Head of caudate nucleus (tissue), 42 donors: Measurements from ENCODE around the gene KIRREL3.
A peak's percentile ranks its signal among the peaks of the same experiment; 100 is the strongest.

ENCODE experiments used
- DNase-seq, 42 donors: peaks; one replicate each; pipeline versions ENCODE4 v3.0.0 to v3.0.0-alpha.2; 2020 to 2021; ENCODE audit warnings: mixed read lengths in 7 of 42
- intact Hi-C: fragments of 100-400 bp; cut with DNase I; formaldehyde crosslinking; loops from one replicate; pipeline ENCODE4 v1.15.0; 2022

Gene KIRREL3

GRCh38 chr11:126653040-126653439 lies 347.5 kb downstream of the KIRREL3 start:
- intact Hi-C loops, result no loop called here
- peak in 4 of 42 donors; percentile 31 to 57 (median 32) for DNase-seq

- intact Hi-C loops, result no loop called here
- peak in 3 of 42 donors; percentile 34 to 62 (median 54) for DNase-seq
Measured at GRCh38 chr11:126647735-126648134, 352.8 kb downstream of the KIRREL3 start.

GRCh38 chr11:126646701-126647557 lies 353.6 kb downstream of the KIRREL3 start:
- no peak for DNase-seq
- intact Hi-C loops, result no loop called here

GRCh38 chr11:126645186-126645585 lies 355.4 kb downstream of the KIRREL3 start:
- no peak for DNase-seq
- intact Hi-C loops, result no loop called here

GRCh38 chr11:126640186-126640585 lies 360.4 kb downstream of the KIRREL3 start:
- no peak for DNase-seq
- intact Hi-C loops, result no loop called here

GRCh38 chr11:126639692-126640091 lies 360.9 kb downstream of the KIRREL3 start:
- intact Hi-C loops, result no loop called here
- no peak for DNase-seq

GRCh38 chr11:126638648-126639047 lies 361.9 kb downstream of the KIRREL3 start:
- intact Hi-C loops, result no loop called here
- no peak for DNase-seq

GRCh38 chr11:126637795-126638175 lies 362.8 kb downstream of the KIRREL3 start:
- no peak for DNase-seq
- intact Hi-C loops, result no loop called here

- intact Hi-C loops, result no loop called here
- peak in 9 of 42 donors; percentile 40 to 77 (median 54) for DNase-seq
Measured at GRCh38 chr11:126636911-126637794, 363.4 kb downstream of the KIRREL3 start.

- intact Hi-C loops, result no loop called here
- no peak for DNase-seq
Measured at GRCh38 chr11:126635511-126635910, 365.1 kb downstream of the KIRREL3 start.

GRCh38 chr11:126634963-126635362 lies 365.6 kb downstream of the KIRREL3 start:
- intact Hi-C loops, result no loop called here
- DNase-seq, result no peak

GRCh38 chr11:126633330-126633729 lies 367.2 kb downstream of the KIRREL3 start:
- intact Hi-C loops, result no loop called here

GRCh38 chr11:126630893-126631798 lies 369.4 kb downstream of the KIRREL3 start:
- DNase-seq, result no peak
- intact Hi-C loops, result no loop called here

More at GRCh38 chr11:126633330-126633729, 367.2 kb downstream of the KIRREL3 start:
- peak in 1 of 42 donors; percentile 28 for DNase-seq

GRCh38 chr11:126630488-126630887 lies 370.1 kb downstream of the KIRREL3 start:
- no peak for DNase-seq
- intact Hi-C loops, result no loop called here

GRCh38 chr11:126628790-126629621 lies 371.6 kb downstream of the KIRREL3 start:
- peak; percentile 63 to 94 (median 86) for DNase-seq

GRCh38 chr11:126628450-126628789 lies 372.1 kb downstream of the KIRREL3 start:
- DNase-seq, result no peak
- intact Hi-C loops, result no loop called here

More at GRCh38 chr11:126628790-126629621, 371.6 kb downstream of the KIRREL3 start:
- intact Hi-C loops, result no loop called here

- DNase-seq, result no peak
- intact Hi-C loops, result no loop called here
Measured at GRCh38 chr11:126627421-126627820, 373.1 kb downstream of the KIRREL3 start.

GRCh38 chr11:126624506-126624905 lies 376.1 kb downstream of the KIRREL3 start:
- DNase-seq, result no peak
- intact Hi-C loops, result no loop called here
